ENCODE data around the gene PYDC1. TPM values are rescaled to one million over a fixed set of nuclear protein-coding genes. Genes with fewer than 3 reads are reported as not detected.
"Not testable (repeated sequence)": the region's sequence is repeated elsewhere in the genome, so short reads cannot be mapped to it uniquely, and the experiment has no call there.

Gene PYDC1
- polyA plus RNA-seq, 1 donor, result 0.19 TPM

DNA sequence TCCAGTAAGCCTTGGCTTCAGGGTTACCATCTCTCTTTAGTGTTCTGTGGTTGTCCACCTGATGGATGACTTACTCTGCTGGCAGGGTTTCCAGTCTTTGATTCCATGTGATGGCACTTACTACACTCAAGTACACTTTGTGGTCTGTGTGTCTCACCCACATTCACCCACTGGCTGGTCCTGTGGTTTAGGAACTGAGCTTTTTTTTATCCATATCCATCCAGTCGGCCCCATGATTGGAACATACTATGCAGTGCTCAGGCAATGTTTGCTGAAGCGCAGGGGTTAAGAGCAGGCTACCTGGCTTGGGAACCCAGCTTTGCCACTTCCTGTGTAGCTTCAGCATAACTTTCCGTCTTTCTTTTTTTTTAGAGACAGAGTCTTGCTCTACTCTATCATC, 39.8 kb downstream of the PYDC1 start:
- DNase-seq, result no peak
- Histone ChIP-seq H3K27me3 (ENCODE audit: control insufficient read depth, insufficient read depth, low read length) (no peaks in the 10 kb centered on the region), H3K9me3 (ENCODE audit: control insufficient read depth, low read depth, low read length) (no peaks in the 10 kb centered on the region), H3K4me1 (ENCODE audit: control insufficient read depth, insufficient read depth, low read length) (peaks cover 6% of the 10 kb centered on the region), H3K36me3 (ENCODE audit: control insufficient read depth, insufficient read depth, low read length) (peaks cover 2% of the 10 kb centered on the region), H3K27ac (ENCODE audit: low read length) (no peak overlapping the region), H3K4me3 (ENCODE audit: low read length) (no peak overlapping the region)
- no CpG with 5 or more reads among the region's 3 CpGs for WGBS (ENCODE audit: insufficient coverage, low lambda C conversion rate)

DNA sequence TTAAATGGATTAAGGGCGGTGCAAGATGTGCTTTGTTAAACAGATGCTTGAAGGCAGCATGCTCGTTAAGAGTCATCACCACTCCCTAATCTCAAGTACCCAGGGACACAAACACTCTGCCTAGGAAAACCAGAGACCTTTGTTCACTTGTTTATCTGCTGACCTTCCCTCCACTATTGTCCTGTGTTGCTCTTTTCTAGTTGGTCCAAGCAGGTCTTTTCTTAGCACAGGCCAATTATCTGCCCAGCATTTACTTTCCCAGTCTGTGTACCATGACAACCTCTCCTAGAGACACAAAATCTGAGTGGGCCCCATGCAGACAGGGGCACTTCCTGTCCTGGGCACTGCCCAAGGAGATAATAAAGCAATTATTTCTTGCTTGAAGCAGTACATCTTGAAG, 46.9 kb downstream of the PYDC1 start:
- H3K4me1 ChIP-seq (ENCODE audit: control insufficient read depth, insufficient read depth, low read length); H3K4me3 ChIP-seq (ENCODE audit: low read length); H3K9me3 ChIP-seq (ENCODE audit: control insufficient read depth, low read depth, low read length); H3K27me3 ChIP-seq (ENCODE audit: control insufficient read depth, insufficient read depth, low read length); H3K36me3 ChIP-seq (ENCODE audit: control insufficient read depth, insufficient read depth, low read length): not testable (repeated sequence)
- H3K27ac ChIP-seq (ENCODE audit: low read length), result peak overlapping the region; percentile 29
- no CpG with 5 or more reads among the region's 2 CpGs for WGBS (ENCODE audit: insufficient coverage, low lambda C conversion rate)
- DNase-seq, result peak in 1 of 2 donors; percentile 68

- Histone ChIP-seq H3K27ac (ENCODE audit: low read length) (no peak overlapping the region), H3K9me3 (ENCODE audit: control insufficient read depth, low read depth, low read length) (no peaks in the 10 kb centered on the region), H3K36me3 (ENCODE audit: control insufficient read depth, insufficient read depth, low read length) (no peaks in the 10 kb centered on the region), H3K4me1 (ENCODE audit: control insufficient read depth, insufficient read depth, low read length) (peaks cover 5% of the 10 kb centered on the region), H3K27me3 (ENCODE audit: control insufficient read depth, insufficient read depth, low read length) (no peaks in the 10 kb centered on the region), H3K4me3 (ENCODE audit: low read length) (no peak overlapping the region)
- no CpG with 5 or more reads among the region's 2 CpGs for WGBS (ENCODE audit: insufficient coverage, low lambda C conversion rate)
- no peak for DNase-seq
Observed at GRCh38 chr16:31168848-31169247, 48.1 kb downstream of the PYDC1 start.

- no peaks in the 10 kb centered on the region for H3K36me3 ChIP-seq (ENCODE audit: control insufficient read depth, insufficient read depth, low read length)
Observed at GRCh38 chr16:31167315-31167714, 49.6 kb downstream of the PYDC1 start.

More at GRCh38 chr16:31167315-31167714, 49.6 kb downstream of the PYDC1 start:
- no peak for DNase-seq
- no peaks in the 10 kb centered on the region for H3K27me3 ChIP-seq (ENCODE audit: control insufficient read depth, insufficient read depth, low read length)
- no peaks in the 10 kb centered on the region for H3K9me3 ChIP-seq (ENCODE audit: control insufficient read depth, low read depth, low read length)
- no CpG with 5 or more reads among the region's 8 CpGs for WGBS (ENCODE audit: insufficient coverage, low lambda C conversion rate)
- no peak overlapping the region for H3K27ac ChIP-seq (ENCODE audit: low read length)
- H3K4me3 ChIP-seq (ENCODE audit: low read length), result no peak overlapping the region
- H3K4me1 ChIP-seq (ENCODE audit: control insufficient read depth, insufficient read depth, low read length), result peaks cover 5% of the 10 kb centered on the region

Other genes starting within 250 kb of the PYDC1 start
- gene HSD3B7, start 231.9 kb downstream of the PYDC1 start, polyA plus RNA-seq, result 11.7 TPM
- 1.9 TPM for gene STX1B, start 206.5 kb downstream of the PYDC1 start, polyA plus RNA-seq
- gene STX4, start 183.6 kb downstream of the PYDC1 start, polyA plus RNA-seq, result 76.6 TPM
- gene ZNF668, start 142.9 kb downstream of the PYDC1 start, polyA plus RNA-seq, result 5.4 TPM
- gene ZNF646, start 142.7 kb downstream of the PYDC1 start, polyA plus RNA-seq, result 12.4 TPM
- gene PRSS53, start 128.2 kb downstream of the PYDC1 start, polyA plus RNA-seq, result 1.8 TPM
- 51.8 TPM for gene VKORC1, start 122.3 kb downstream of the PYDC1 start, polyA plus RNA-seq
- 26.5 TPM for gene BCKDK, start 108.7 kb downstream of the PYDC1 start, polyA plus RNA-seq
- gene KAT8, start 99.5 kb downstream of the PYDC1 start, polyA plus RNA-seq, result 57.7 TPM
- gene PRSS8, start 81.4 kb downstream of the PYDC1 start, polyA plus RNA-seq, result 252 TPM
- 2.0 TPM for gene PRSS36, start 67.1 kb downstream of the PYDC1 start, polyA plus RNA-seq
- 494 TPM for gene FUS, start 37.0 kb downstream of the PYDC1 start, polyA plus RNA-seq
- 42.4 TPM for gene PYCARD, start 14.4 kb downstream of the PYDC1 start, polyA plus RNA-seq
- 0.10 TPM for gene TRIM72, start 3.0 kb downstream of the PYDC1 start, polyA plus RNA-seq
- 1.6 TPM for gene ITGAM, start 42.8 kb upstream of the PYDC1 start, polyA plus RNA-seq
- gene ITGAX, start 138.0 kb upstream of the PYDC1 start, polyA plus RNA-seq, result 1.9 TPM
- 0.03 TPM for gene ITGAD, start 176.2 kb upstream of the PYDC1 start, polyA plus RNA-seq
- gene COX6A2, start 211.2 kb upstream of the PYDC1 start, polyA plus RNA-seq, result 7.8 TPM
- gene ZNF843, start 225.7 kb upstream of the PYDC1 start, polyA plus RNA-seq, result 1.5 TPM
- 13.6 TPM for gene ARMC5, start 242.4 kb upstream of the PYDC1 start, polyA plus RNA-seq

Data from large intestine (tissue), 3 donors.